Measurements from ENCODE around the gene RIC3. TPM values are rescaled to one million over a fixed set of nuclear protein-coding genes. Genes with fewer than 3 reads are reported as not detected.

The RIC3 gene
- total and polyA plus RNA-seq, 2 donors (not counting 1 experiment from before 2014, with no cell fraction given): not detected

DNA sequence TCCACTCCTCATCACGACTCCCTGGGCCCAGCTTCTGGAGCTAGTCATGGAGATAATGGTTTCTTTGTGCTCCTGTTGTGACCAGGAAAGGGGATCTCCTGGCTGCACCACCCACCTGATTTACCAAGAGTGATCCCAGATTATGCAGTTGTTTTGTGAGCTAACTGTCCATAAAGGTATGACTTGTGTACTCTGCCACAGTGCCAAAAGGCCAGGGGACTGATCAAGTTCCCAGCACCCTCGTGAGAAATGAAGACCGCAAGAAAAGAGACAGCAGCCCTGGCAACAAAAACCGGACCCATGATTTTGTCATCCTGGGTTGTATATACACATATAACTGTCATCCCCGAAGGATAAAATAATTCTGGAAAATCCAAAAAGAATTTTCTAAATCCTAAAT, 61.2 kb downstream of the RIC3 start:
- H3K9ac ChIP-seq (ENCODE audit: insufficient read depth, low read length): no peak overlapping the region
- H3K4me1 ChIP-seq (ENCODE audit: control insufficient read depth, extremely low read depth, insufficient read depth, low read length): no peaks in the 10 kb centered on the region
- no peaks in the 10 kb centered on the region for H4K20me1 ChIP-seq (ENCODE audit: control insufficient read depth, extremely low read depth, insufficient read depth, low read length)
- no peak for DNase-seq (ENCODE audit: low read depth in 2 of 2)
- H3K36me3 ChIP-seq (ENCODE audit: control insufficient read depth, insufficient read depth, low read length): no peaks in the 10 kb centered on the region
- no peaks in the 10 kb centered on the region for H3K79me2 ChIP-seq (ENCODE audit: control insufficient read depth, insufficient read depth, low read length)
- no peak for TF ChIP-seq EZH2 (IDR thresholded peaks at IDR 0.05; ENCODE audit: low read length, missing control alignments)
- TF ChIP-seq, protein P1, sequence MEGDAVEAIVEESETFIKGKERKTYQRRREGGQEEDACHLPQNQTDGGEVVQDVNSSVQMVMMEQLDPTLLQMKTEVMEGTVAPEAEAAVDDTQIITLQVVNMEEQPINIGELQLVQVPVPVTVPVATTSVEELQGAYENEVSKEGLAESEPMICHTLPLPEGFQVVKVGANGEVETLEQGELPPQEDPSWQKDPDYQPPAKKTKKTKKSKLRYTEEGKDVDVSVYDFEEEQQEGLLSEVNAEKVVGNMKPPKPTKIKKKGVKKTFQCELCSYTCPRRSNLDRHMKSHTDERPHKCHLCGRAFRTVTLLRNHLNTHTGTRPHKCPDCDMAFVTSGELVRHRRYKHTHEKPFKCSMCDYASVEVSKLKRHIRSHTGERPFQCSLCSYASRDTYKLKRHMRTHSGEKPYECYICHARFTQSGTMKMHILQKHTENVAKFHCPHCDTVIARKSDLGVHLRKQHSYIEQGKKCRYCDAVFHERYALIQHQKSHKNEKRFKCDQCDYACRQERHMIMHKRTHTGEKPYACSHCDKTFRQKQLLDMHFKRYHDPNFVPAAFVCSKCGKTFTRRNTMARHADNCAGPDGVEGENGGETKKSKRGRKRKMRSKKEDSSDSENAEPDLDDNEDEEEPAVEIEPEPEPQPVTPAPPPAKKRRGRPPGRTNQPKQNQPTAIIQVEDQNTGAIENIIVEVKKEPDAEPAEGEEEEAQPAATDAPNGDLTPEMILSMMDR (conservative IDR thresholded peaks at IDR 0.05 in 1 of 2, IDR thresholded peaks at IDR 0.05 in 1 of 2; ENCODE audit: low read depth in 1 of 2, low read length in 2 of 2): no peak
- H3K27ac ChIP-seq (ENCODE audit: insufficient read depth, low read length): no peak overlapping the region
- H3K9me3 ChIP-seq (ENCODE audit: control insufficient read depth, insufficient read depth, low read depth, low read length): no peaks in the 10 kb centered on the region
- no peak overlapping the region for H3K4me3 ChIP-seq (replicated peaks in 1 of 4; ENCODE audit: control extremely low read depth in 1 of 4, insufficient read depth in 1 of 4, low read depth in 3 of 4, low read length in 4 of 4)
- H3K27me3 ChIP-seq (ENCODE audit: control insufficient read depth, insufficient read depth, low read length): peaks cover 7% of the 10 kb centered on the region
- H2AFZ ChIP-seq (ENCODE audit: low read length): no peak overlapping the region
- no peak overlapping the region for H3K4me2 ChIP-seq (ENCODE audit: extremely low read depth, insufficient read depth, low read length)

DNA sequence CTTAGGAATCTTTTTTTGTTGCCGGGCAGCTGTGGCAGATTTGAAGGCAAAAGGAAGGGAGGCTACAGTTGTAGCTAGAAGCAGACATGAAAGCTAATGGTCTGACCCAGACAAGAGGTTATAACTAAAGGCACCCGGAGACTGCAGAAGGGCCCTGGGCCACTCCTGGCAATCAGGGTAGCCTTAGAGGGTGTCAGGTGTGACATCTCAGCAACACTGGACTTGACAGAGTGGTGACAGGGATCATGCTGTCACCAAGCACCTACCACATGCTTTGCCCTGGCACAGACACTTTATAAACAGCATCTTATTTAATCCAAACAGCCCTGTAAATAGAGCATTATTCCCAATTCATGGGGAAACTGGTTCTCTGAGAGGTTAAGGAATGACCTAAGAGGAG, 62.1 kb downstream of the RIC3 start:
- Histone ChIP-seq H3K4me2 (ENCODE audit: extremely low read depth, insufficient read depth, low read length) (no peak overlapping the region), H3K36me3 (ENCODE audit: control insufficient read depth, insufficient read depth, low read length) (peaks cover 1% of the 10 kb centered on the region), H3K9ac (ENCODE audit: insufficient read depth, low read length) (no peak overlapping the region), H3K79me2 (ENCODE audit: control insufficient read depth, insufficient read depth, low read length) (no peaks in the 10 kb centered on the region), H3K4me3 (replicated peaks in 1 of 4; ENCODE audit: control extremely low read depth in 1 of 4, insufficient read depth in 1 of 4, low read depth in 3 of 4, low read length in 4 of 4) (no peak overlapping the region), H3K27ac (ENCODE audit: insufficient read depth, low read length) (no peak overlapping the region), H3K4me1 (ENCODE audit: control insufficient read depth, extremely low read depth, insufficient read depth, low read length) (no peaks in the 10 kb centered on the region), H3K27me3 (ENCODE audit: control insufficient read depth, insufficient read depth, low read length) (peaks cover 5% of the 10 kb centered on the region), H4K20me1 (ENCODE audit: control insufficient read depth, extremely low read depth, insufficient read depth, low read length) (no peaks in the 10 kb centered on the region), H3K9me3 (ENCODE audit: control insufficient read depth, insufficient read depth, low read depth, low read length) (no peaks in the 10 kb centered on the region), H2AFZ (ENCODE audit: low read length) (no peak overlapping the region)
- no peak for TF ChIP-seq EZH2 (IDR thresholded peaks at IDR 0.05; ENCODE audit: low read length, missing control alignments)
- TF ChIP-seq, protein P1 (conservative IDR thresholded peaks at IDR 0.05 in 1 of 2, IDR thresholded peaks at IDR 0.05 in 1 of 2; ENCODE audit: low read depth in 1 of 2, low read length in 2 of 2): no peak
- no peak for DNase-seq (ENCODE audit: low read depth in 2 of 2)

DNA sequence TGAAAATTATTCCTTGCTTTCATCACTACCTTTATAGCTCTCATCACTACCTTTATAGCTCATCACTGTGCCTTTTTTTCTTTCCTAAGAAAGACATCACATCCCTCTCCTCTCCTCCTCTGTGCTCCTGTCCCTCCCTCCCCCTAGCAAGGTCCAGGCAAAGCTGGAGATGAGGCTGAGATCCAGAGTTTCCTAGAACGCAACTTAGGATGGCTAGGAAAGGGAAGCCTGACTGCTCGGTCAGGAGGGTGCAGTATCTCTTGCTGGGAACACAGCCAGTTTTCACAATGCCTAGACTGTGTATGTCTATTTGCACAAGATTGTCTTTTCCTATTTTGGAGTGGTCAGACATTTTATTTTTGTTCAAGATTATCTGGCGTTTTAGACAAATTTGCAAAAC, 63.2 kb downstream of the RIC3 start:
- no peaks in the 10 kb centered on the region for H3K79me2 ChIP-seq (ENCODE audit: control insufficient read depth, insufficient read depth, low read length)
- no peak overlapping the region for H3K4me2 ChIP-seq (ENCODE audit: extremely low read depth, insufficient read depth, low read length)
- no peaks in the 10 kb centered on the region for H3K4me1 ChIP-seq (ENCODE audit: control insufficient read depth, extremely low read depth, insufficient read depth, low read length)
- DNase-seq (ENCODE audit: low read depth in 2 of 2): no peak
- peaks cover 2% of the 10 kb centered on the region for H3K27me3 ChIP-seq (ENCODE audit: control insufficient read depth, insufficient read depth, low read length)
- no peak overlapping the region for H2AFZ ChIP-seq (ENCODE audit: low read length)
- TF ChIP-seq EZH2 (IDR thresholded peaks at IDR 0.05; ENCODE audit: low read length, missing control alignments): no peak
- TF ChIP-seq, protein P1 (conservative IDR thresholded peaks at IDR 0.05 in 1 of 2, IDR thresholded peaks at IDR 0.05 in 1 of 2; ENCODE audit: low read depth in 1 of 2, low read length in 2 of 2): no peak
- H3K9ac ChIP-seq (ENCODE audit: insufficient read depth, low read length): no peak overlapping the region
- H3K36me3 ChIP-seq (ENCODE audit: control insufficient read depth, insufficient read depth, low read length): peaks cover 1% of the 10 kb centered on the region
- H3K9me3 ChIP-seq (ENCODE audit: control insufficient read depth, insufficient read depth, low read depth, low read length): no peaks in the 10 kb centered on the region
- no peak overlapping the region for H3K4me3 ChIP-seq (replicated peaks in 1 of 4; ENCODE audit: control extremely low read depth in 1 of 4, insufficient read depth in 1 of 4, low read depth in 3 of 4, low read length in 4 of 4)
- H4K20me1 ChIP-seq (ENCODE audit: control insufficient read depth, extremely low read depth, insufficient read depth, low read length): no peaks in the 10 kb centered on the region
- H3K27ac ChIP-seq (ENCODE audit: insufficient read depth, low read length): no peak overlapping the region
